Hindlimb muscle (tissue), 1 donor: Measurements from ENCODE around the gene FGF6. TPM values are rescaled to one million over a fixed set of nuclear protein-coding genes. Genes with fewer than 3 reads are reported as not detected.
"Not testable (repeated sequence)": the region's sequence is repeated elsewhere in the genome, so short reads cannot be mapped to it uniquely, and the experiment has no call there.

Source experiments
- DNase-seq: peaks from one replicate; pipeline ENCODE4 v3.0.0-alpha.2; 2013
- polyA plus RNA-seq: library from polyadenylated mRNA; unstranded; fragments of 120-200 nt; gene quantifications from one replicate; pipeline ENCODE4 v1.2.1, GENCODE V29; 2013; ENCODE audit not compliant: insufficient read length

The FGF6 gene
- polyA plus RNA-seq, 1 donor = 28.9 TPM

GRCh38 chr12:4417455-4417854, 28.2 kb downstream of the FGF6 start:
- DNase-seq = no peak

GRCh38 chr12:4416276-4416675, 29.3 kb downstream of the FGF6 start:
- DNase-seq = no peak

- no peak for DNase-seq
Measured at GRCh38 chr12:4412465-4412864, 33.1 kb downstream of the FGF6 start.

- no peak for DNase-seq
Measured at GRCh38 chr12:4412056-4412455, 33.6 kb downstream of the FGF6 start.

GRCh38 chr12:4407136-4407535, 38.5 kb downstream of the FGF6 start:
- no peak for DNase-seq

- DNase-seq = not testable (repeated sequence)
Measured at GRCh38 chr12:4404877-4405637, 40.6 kb downstream of the FGF6 start.

- DNase-seq = no peak
Measured at GRCh38 chr12:4402996-4403395, 42.6 kb downstream of the FGF6 start.

GRCh38 chr12:4401117-4401516, 44.5 kb downstream of the FGF6 start:
- no peak for DNase-seq

- no peak for DNase-seq
Measured at GRCh38 chr12:4395818-4396217, 49.8 kb downstream of the FGF6 start.

- no peak for DNase-seq
Measured at GRCh38 chr12:4393211-4393610, 52.4 kb downstream of the FGF6 start.

- no peak for DNase-seq
Measured at GRCh38 chr12:4392223-4392742, 53.3 kb downstream of the FGF6 start.

GRCh38 chr12:4388662-4389061, 57.0 kb downstream of the FGF6 start:
- DNase-seq = no peak

- no peak for DNase-seq
Measured at GRCh38 chr12:4388032-4388431, 57.6 kb downstream of the FGF6 start.

GRCh38 chr12:4387607-4388006, 58.0 kb downstream of the FGF6 start:
- DNase-seq = no peak

GRCh38 chr12:4386801-4387200, 58.8 kb downstream of the FGF6 start:
- DNase-seq = no peak

Other genes starting within 250 kb of the FGF6 start
- gene CCND2, start 172.1 kb downstream of the FGF6 start, polyA plus RNA-seq = 85.3 TPM
- 6.1 TPM for gene TIGAR, start 124.6 kb downstream of the FGF6 start, polyA plus RNA-seq
- gene FGF23, start 66.1 kb downstream of the FGF6 start, polyA plus RNA-seq = not detected
- gene RAD51AP1, start 93.1 kb upstream of the FGF6 start, polyA plus RNA-seq = 6.6 TPM
- 17.0 TPM for gene DYRK4, start 116.4 kb upstream of the FGF6 start, polyA plus RNA-seq
- 1.0 TPM for gene AKAP3, start 203.2 kb upstream of the FGF6 start, polyA plus RNA-seq
- gene NDUFA9, start 203.3 kb upstream of the FGF6 start, polyA plus RNA-seq = 77.9 TPM